ENCODE data around the gene CCM2. TPM values are rescaled to one million over a fixed set of nuclear protein-coding genes. Genes with fewer than 3 reads are reported as not detected.

The CCM2 gene
- total RNA-seq, 4 donors from 2014 or later: 41.1 to 46.3 (median 44.0) TPM

- no peaks in the 10 kb centered on the region for H3K27me3 ChIP-seq
- H3K9me3 ChIP-seq: no peaks in the 10 kb centered on the region
- peaks cover 11 to 88% (median 69%) of the 10 kb centered on the region in 3 donors for H3K36me3 ChIP-seq
- WGBS, 2 donors: 89 to 95% methylated on average over 8 of the region's 8 CpGs
- DNase-seq (ENCODE audit: low spot score in 2 of 2): no peak
- H3K4me3 ChIP-seq: no peak overlapping the region
- TF ChIP-seq EP300 (IDR thresholded peaks at IDR 0.05): no peak
- no peak for TF ChIP-seq POLR2A (IDR thresholded peaks at IDR 0.05)
- TF ChIP-seq CTCF (IDR thresholded peaks at IDR 0.05): no peak
- H3K27ac ChIP-seq: no peak overlapping the region
- H3K4me1 ChIP-seq: peaks cover 0 to 41% (median 12%) of the 10 kb centered on the region in 4 donors
These were observed 105.7 kb downstream of the CCM2 start for GRCh38 chr7:45105588-45106188.

GRCh38 chr7:45106820-45107219 is 106.8 kb downstream of the CCM2 start:
- WGBS, 2 donors: 67 to 78% methylated on average over 8 of the region's 8 CpGs
- no peak for TF ChIP-seq CTCF (IDR thresholded peaks at IDR 0.05)
- no peak for TF ChIP-seq EP300 (IDR thresholded peaks at IDR 0.05)
- TF ChIP-seq POLR2A (IDR thresholded peaks at IDR 0.05): no peak
- no peaks in the 10 kb centered on the region for H3K9me3 ChIP-seq
- peaks cover 0 to 44% (median 12%) of the 10 kb centered on the region in 4 donors for H3K4me1 ChIP-seq
- peaks cover 8 to 77% (median 57%) of the 10 kb centered on the region in 3 donors for H3K36me3 ChIP-seq
- H3K4me3 ChIP-seq: no peak overlapping the region
- H3K27ac ChIP-seq: no peak overlapping the region
- DNase-seq (ENCODE audit: low spot score in 2 of 2): no peak
- H3K27me3 ChIP-seq: no peaks in the 10 kb centered on the region

- Histone ChIP-seq H3K9me3 (no peaks in the 10 kb centered on the region), H3K27me3 (no peaks in the 10 kb centered on the region), H3K36me3 (peaks cover 7 to 71% (median 52%) of the 10 kb centered on the region in 3 donors), H3K4me1 (peaks cover 0 to 48% (median 14%) of the 10 kb centered on the region in 4 donors), H3K27ac (no peak overlapping the region), H3K4me3 (no peak overlapping the region)
- WGBS, 2 donors: 70 to 78% methylated on average over 3 of the region's 3 CpGs
- DNase-seq (ENCODE audit: low spot score in 2 of 2): no peak
- TF ChIP-seq EP300 (IDR thresholded peaks at IDR 0.05): no peak
- no peak for TF ChIP-seq POLR2A (IDR thresholded peaks at IDR 0.05)
- TF ChIP-seq CTCF (IDR thresholded peaks at IDR 0.05): no peak
These were observed 107.4 kb downstream of the CCM2 start for GRCh38 chr7:45107356-45107755.

GRCh38 chr7:45108863-45109262 is 108.9 kb downstream of the CCM2 start:
- no peak overlapping the region for H3K27ac ChIP-seq
- peaks cover 0 to 52% (median 16%) of the 10 kb centered on the region in 4 donors for H3K4me1 ChIP-seq
- H3K9me3 ChIP-seq: no peaks in the 10 kb centered on the region
- H3K36me3 ChIP-seq: peaks cover 5 to 56% (median 38%) of the 10 kb centered on the region in 3 donors
- no peaks in the 10 kb centered on the region for H3K27me3 ChIP-seq
- 70 to 91% methylated on average over 4 to 8 of the region's 8 CpGs for WGBS, 2 donors
- TF ChIP-seq CTCF (IDR thresholded peaks at IDR 0.05) (no peak), POLR2A (IDR thresholded peaks at IDR 0.05) (no peak)
- no peak for DNase-seq (ENCODE audit: low spot score in 2 of 2)
- H3K4me3 ChIP-seq: no peak overlapping the region

GRCh38 chr7:45111298-45112223 is 111.6 kb downstream of the CCM2 start, which contains the start of gene TBRG4:
TSS of gene TBRG4 (minus strand) at chr7:45111697. CDS start at chr7:45109237, 2,460 bp downstream.
- Histone ChIP-seq H3K27me3 (no peaks in the 10 kb centered on the region), H3K27ac (peak within 1 kb of the TSS; percentile 91 to 96 (median 95)), H3K9me3 (no peaks in the 10 kb centered on the region), H3K4me3 (peak within 1 kb of the TSS; percentile 69 to 92 (median 82)), H3K36me3 (peaks cover 0 to 29% (median 22%) of the 10 kb centered on the region in 3 donors), H3K4me1 (peaks cover 0 to 52% (median 16%) of the 10 kb centered on the region in 4 donors)
- WGBS, 2 donors: 0 to 1% methylated on average over 61 to 62 of the region's 64 CpGs
- TF ChIP-seq CTCF (IDR thresholded peaks at IDR 0.05) (peak in 4 of 5 experiments; percentile 15 to 45 (median 34)), EP300 (IDR thresholded peaks at IDR 0.05) (peak; percentile 91 to 100), POLR2A (IDR thresholded peaks at IDR 0.05) (peak; percentile 83 to 96)
- peak; percentile 86 to 92 for DNase-seq (ENCODE audit: low spot score in 2 of 2)

All from tibial nerve (tissue), 4 donors.